WTC11 (cell line): ENCODE data around the gene STS. TPM values are rescaled to one million over a fixed set of nuclear protein-coding genes. Genes with fewer than 3 reads are reported as not detected.

ENCODE experiments used
- ATAC-seq: fragments of 200-7000 bp; cut with Tn5 transposase; 2 replicates; pipeline ENCODE4 v1.10.0; 2021; ENCODE audit warnings: mild to moderate bottlenecking, moderate library complexity
- CTCF ChIA-PET: fragments of 300-600 bp; sonication (Branson Sonifier 250); formaldehyde crosslinking; loops from one replicate; lab custom pipeline; 2021; ENCODE audit warnings: antibody characterized with exemption; lab: Charles Lee
- POLR2A ChIA-PET: fragments of 350-600 bp; sonication (Branson Sonifier 250); formaldehyde crosslinking; loops from one replicate; lab custom pipeline; 2021; ENCODE audit warnings: antibody characterized with exemption; lab: Charles Lee
- DNase-seq: peaks from one replicate; pipeline ENCODE4 v3.0.0; 2021; ENCODE audit warnings: low spot score
- H3K27ac Mint-ChIP-seq: 2 replicates; pipeline ENCODE4 v1.8.0; 2021; ENCODE audit warnings: mixed read lengths
- H3K27me3 Mint-ChIP-seq: 2 replicates; pipeline ENCODE4 v1.8.0; 2021; ENCODE audit warnings: low read depth, mild to moderate bottlenecking, moderate library complexity, mixed read lengths
- H3K36me3 Mint-ChIP-seq: 2 replicates; pipeline ENCODE4 v1.8.0; 2021; ENCODE audit warnings: mixed read lengths
- H3K4me1 Mint-ChIP-seq: 2 replicates; pipeline ENCODE4 v1.8.0; 2022; ENCODE audit warnings: mixed read lengths
- H3K4me3 Mint-ChIP-seq: 2 replicates; pipeline ENCODE4 v1.8.0; 2021; ENCODE audit warnings: mild to moderate bottlenecking, moderate library complexity, mixed read lengths
- H3K9me3 Mint-ChIP-seq: 2 replicates; pipeline ENCODE4 v1.8.0; 2021; ENCODE audit warnings: mixed read lengths
- CREM ChIP-seq: sonication (generic); formaldehyde crosslinking; IDR thresholded peaks from 2 replicates; pipeline ENCODE4 v1.8.1; 2022; ENCODE audit warnings: mild to moderate bottlenecking, missing genetic modification reagents, moderate library complexity
- E2F4 ChIP-seq: sonication (generic); formaldehyde crosslinking; IDR thresholded peaks from 2 replicates; pipeline ENCODE4 v1.8.1; 2022; ENCODE audit warnings: low read depth, mild to moderate bottlenecking, moderate library complexity, missing genetic modification reagents, borderline replicate concordance
- ETV6 ChIP-seq: sonication (generic); formaldehyde crosslinking; IDR thresholded peaks from 2 replicates; pipeline ENCODE4 v1.8.1; 2022; ENCODE audit warnings: mild to moderate bottlenecking, missing genetic modification reagents
- GTF2I ChIP-seq: fragments of 250-450 bp; sonication (Bioruptor Pico); conservative IDR thresholded peaks from 2 replicates; pipeline ENCODE4 v1.4.0; 2021; ENCODE audit warnings: mild to moderate bottlenecking
- JAZF1 ChIP-seq: fragments of 250-450 bp; sonication (Bioruptor Pico); IDR thresholded peaks from 2 replicates; pipeline ENCODE4 v1.9.0; 2021; ENCODE audit warnings: moderate library complexity, mild to moderate bottlenecking, inconsistent platforms
- JUN ChIP-seq: sonication (generic); formaldehyde crosslinking; IDR thresholded peaks from 2 replicates; pipeline ENCODE4 v1.8.0; 2023; ENCODE audit warnings: mild to moderate bottlenecking, missing genetic modification reagents
- KAT7 ChIP-seq: sonication (generic); formaldehyde crosslinking; IDR thresholded peaks from 2 replicates; pipeline ENCODE4 v1.8.1; 2023; ENCODE audit warnings: missing genetic modification reagents, mild to moderate bottlenecking, borderline replicate concordance
- NR3C1 ChIP-seq: sonication (generic); formaldehyde crosslinking; conservative IDR thresholded peaks from 2 replicates; pipeline ENCODE4 v1.8.1; 2023; ENCODE audit warnings: low read depth, mild to moderate bottlenecking, missing genetic modification reagents
- TCF7 ChIP-seq: sonication (generic); formaldehyde crosslinking; IDR thresholded peaks from 2 replicates; pipeline ENCODE4 v1.8.0; 2022; ENCODE audit warnings: mild to moderate bottlenecking, low read depth, missing genetic modification reagents, moderate library complexity
- TP53 ChIP-seq: sonication (generic); formaldehyde crosslinking; IDR thresholded peaks from 2 replicates; pipeline ENCODE4 v1.8.1; 2023; ENCODE audit warnings: mild to moderate bottlenecking, missing genetic modification reagents
- USF2 ChIP-seq: sonication (generic); formaldehyde crosslinking; IDR thresholded peaks from 2 replicates; pipeline ENCODE4 v1.8.1; 2023; ENCODE audit warnings: mild to moderate bottlenecking, missing genetic modification reagents, moderate library complexity
- ZMAT4 ChIP-seq: fragments of 250-450 bp; sonication (Bioruptor Pico); IDR thresholded peaks from 2 replicates; pipeline ENCODE4 v1.9.0; 2021; ENCODE audit warnings: mild to moderate bottlenecking
- ZNF138 ChIP-seq: sonication (generic); formaldehyde crosslinking; conservative IDR thresholded peaks from 2 replicates; pipeline ENCODE4 v1.8.1; 2022; ENCODE audit warnings: mild to moderate bottlenecking, moderate library complexity, missing genetic modification reagents
- total RNA-seq: library from RNA; stranded (reverse); gene quantifications from 3 replicates; pipeline ENCODE4 v1.2.3, GENCODE V29; 2021
- TF ChIP-seq, protein P1 (sequence below): sonication (generic); formaldehyde crosslinking; IDR thresholded peaks from 2 replicates; pipeline ENCODE4 v1.8.0; 2022; ENCODE audit warnings: mild to moderate bottlenecking, missing genetic modification reagents
- TF ChIP-seq, protein P2 (sequence below): fragments of 250-450 bp; sonication (Bioruptor Pico); IDR thresholded peaks from 2 replicates; pipeline ENCODE4 v1.9.0; 2021; ENCODE audit warnings: mild to moderate bottlenecking

The STS gene
- total RNA-seq, 1 experiment from 2014 or later, result 1.3 TPM

- TF ChIP-seq, protein P1, sequence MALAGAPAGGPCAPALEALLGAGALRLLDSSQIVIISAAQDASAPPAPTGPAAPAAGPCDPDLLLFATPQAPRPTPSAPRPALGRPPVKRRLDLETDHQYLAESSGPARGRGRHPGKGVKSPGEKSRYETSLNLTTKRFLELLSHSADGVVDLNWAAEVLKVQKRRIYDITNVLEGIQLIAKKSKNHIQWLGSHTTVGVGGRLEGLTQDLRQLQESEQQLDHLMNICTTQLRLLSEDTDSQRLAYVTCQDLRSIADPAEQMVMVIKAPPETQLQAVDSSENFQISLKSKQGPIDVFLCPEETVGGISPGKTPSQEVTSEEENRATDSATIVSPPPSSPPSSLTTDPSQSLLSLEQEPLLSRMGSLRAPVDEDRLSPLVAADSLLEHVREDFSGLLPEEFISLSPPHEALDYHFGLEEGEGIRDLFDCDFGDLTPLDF (CRISPR knock-in tag), result no peak
- no peak for TF ChIP-seq ETV6 (CRISPR knock-in tag)
- no peak for TF ChIP-seq JAZF1 (CRISPR knock-in tag)
- no peak for TF ChIP-seq TP53 (CRISPR knock-in tag)
- TF ChIP-seq E2F4 (CRISPR knock-in tag), result no peak
- TF ChIP-seq, protein P2, sequence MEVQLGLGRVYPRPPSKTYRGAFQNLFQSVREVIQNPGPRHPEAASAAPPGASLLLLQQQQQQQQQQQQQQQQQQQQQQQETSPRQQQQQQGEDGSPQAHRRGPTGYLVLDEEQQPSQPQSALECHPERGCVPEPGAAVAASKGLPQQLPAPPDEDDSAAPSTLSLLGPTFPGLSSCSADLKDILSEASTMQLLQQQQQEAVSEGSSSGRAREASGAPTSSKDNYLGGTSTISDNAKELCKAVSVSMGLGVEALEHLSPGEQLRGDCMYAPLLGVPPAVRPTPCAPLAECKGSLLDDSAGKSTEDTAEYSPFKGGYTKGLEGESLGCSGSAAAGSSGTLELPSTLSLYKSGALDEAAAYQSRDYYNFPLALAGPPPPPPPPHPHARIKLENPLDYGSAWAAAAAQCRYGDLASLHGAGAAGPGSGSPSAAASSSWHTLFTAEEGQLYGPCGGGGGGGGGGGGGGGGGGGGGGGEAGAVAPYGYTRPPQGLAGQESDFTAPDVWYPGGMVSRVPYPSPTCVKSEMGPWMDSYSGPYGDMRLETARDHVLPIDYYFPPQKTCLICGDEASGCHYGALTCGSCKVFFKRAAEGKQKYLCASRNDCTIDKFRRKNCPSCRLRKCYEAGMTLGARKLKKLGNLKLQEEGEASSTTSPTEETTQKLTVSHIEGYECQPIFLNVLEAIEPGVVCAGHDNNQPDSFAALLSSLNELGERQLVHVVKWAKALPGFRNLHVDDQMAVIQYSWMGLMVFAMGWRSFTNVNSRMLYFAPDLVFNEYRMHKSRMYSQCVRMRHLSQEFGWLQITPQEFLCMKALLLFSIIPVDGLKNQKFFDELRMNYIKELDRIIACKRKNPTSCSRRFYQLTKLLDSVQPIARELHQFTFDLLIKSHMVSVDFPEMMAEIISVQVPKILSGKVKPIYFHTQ, result no peak
- TF ChIP-seq ZMAT4 (CRISPR knock-in tag), result no peak
- no peak for TF ChIP-seq KAT7
These were observed 37.3 kb downstream of the STS start (continued) for GRCh38 chrX:7184816-7185215.

DNA sequence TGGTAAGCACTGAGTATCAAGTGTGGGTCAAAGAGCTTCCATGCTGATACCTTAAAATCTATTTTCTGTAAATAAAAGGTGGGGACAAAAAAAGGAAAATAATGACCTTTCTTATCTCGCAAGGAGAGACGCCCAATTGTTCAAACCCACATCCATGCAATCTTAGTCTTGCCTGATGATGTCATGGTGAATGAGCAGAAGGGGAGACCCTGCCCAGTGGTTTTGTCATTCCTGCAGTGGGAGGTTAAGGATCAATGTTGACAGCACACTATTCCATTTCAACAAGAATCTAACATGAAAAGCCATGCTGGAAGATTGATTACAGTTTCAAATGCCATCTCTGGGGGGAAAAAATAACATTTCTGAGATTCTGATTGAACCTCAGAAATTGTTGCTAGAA is 41.2 kb downstream of the STS start:
- H3K27ac Mint-ChIP-seq, result no peak overlapping the region
- peaks cover 10% of the 10 kb centered on the region for H3K9me3 Mint-ChIP-seq
- H3K36me3 Mint-ChIP-seq, result peaks cover 4% of the 10 kb centered on the region
- POLR2A ChIA-PET, result no interaction called here
- ATAC-seq (no peak), DNase-seq (no peak)
- H3K27me3 Mint-ChIP-seq, result no peaks in the 10 kb centered on the region; the same call in 1 of the 2 replicates
- no peak overlapping the region for H3K4me3 Mint-ChIP-seq
- TF ChIP-seq USF2, result no peak
- TF ChIP-seq, protein P2, result no peak
- TF ChIP-seq TCF7 (CRISPR knock-in tag), result no peak
- no peak for TF ChIP-seq ZNF138
- TF ChIP-seq CREM (CRISPR knock-in tag), result no peak
- H3K4me1 Mint-ChIP-seq, result no peaks in the 10 kb centered on the region
- CTCF ChIA-PET, result no interaction called here

DNA sequence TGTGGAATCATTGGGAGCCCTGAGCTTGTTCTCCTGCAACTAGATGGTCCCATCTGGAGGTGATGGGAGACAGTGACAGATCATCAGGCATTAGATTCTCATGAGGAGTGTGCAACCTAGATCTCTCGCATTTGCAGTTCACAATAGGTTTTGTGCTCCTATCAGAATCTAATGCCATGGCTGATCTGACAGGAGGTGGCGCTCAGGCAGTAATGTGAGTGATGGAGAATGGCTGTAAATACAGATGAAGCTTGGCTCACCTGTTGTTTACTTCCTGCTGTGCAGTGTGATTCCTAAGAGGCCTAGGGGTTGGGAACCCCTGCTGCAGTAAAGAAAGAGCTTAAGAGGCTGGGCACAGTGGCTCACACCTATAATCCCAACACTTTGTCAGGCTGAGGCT is 42.6 kb downstream of the STS start:
- ChIA-PET POLR2A (no interaction called here), CTCF (no interaction called here)
- Mint-ChIP-seq H3K36me3 (peaks cover 4% of the 10 kb centered on the region), H3K4me1 (peaks cover under 1% of the 10 kb centered on the region; the same call in 1 of the 2 replicates), H3K27me3 (no peaks in the 10 kb centered on the region; the same call in 1 of the 2 replicates), H3K27ac (no peak overlapping the region), H3K4me3 (no peak overlapping the region), H3K9me3 (peaks cover 10% of the 10 kb centered on the region)
- no peak for TF ChIP-seq TCF7 (CRISPR knock-in tag)
- no peak for TF ChIP-seq NR3C1 (CRISPR knock-in tag)
- TF ChIP-seq GTF2I, result no peak
- no peak for TF ChIP-seq JUN
- no peak for ATAC-seq
- DNase-seq, result no peak
